Islet of Langerhans (tissue), 1 donor: Measurements from ENCODE around the gene STAG1.
"Not testable (repeated sequence)": the region's sequence is repeated elsewhere in the genome, so short reads cannot be mapped to it uniquely, and the experiment has no call there.

Experiments
- FAIRE-seq: peaks from one replicate; lab custom pipeline; 2011; peaks lifted over from hg19 to GRCh38; lab: Jason Lieb, UNC

The STAG1 gene

GRCh38 chr3:136387031-136387430 is 365.1 kb downstream of the STAG1 start:
- no peak for FAIRE-seq

GRCh38 chr3:136385457-136385856 is 366.7 kb downstream of the STAG1 start:
- FAIRE-seq, result no peak

DNA sequence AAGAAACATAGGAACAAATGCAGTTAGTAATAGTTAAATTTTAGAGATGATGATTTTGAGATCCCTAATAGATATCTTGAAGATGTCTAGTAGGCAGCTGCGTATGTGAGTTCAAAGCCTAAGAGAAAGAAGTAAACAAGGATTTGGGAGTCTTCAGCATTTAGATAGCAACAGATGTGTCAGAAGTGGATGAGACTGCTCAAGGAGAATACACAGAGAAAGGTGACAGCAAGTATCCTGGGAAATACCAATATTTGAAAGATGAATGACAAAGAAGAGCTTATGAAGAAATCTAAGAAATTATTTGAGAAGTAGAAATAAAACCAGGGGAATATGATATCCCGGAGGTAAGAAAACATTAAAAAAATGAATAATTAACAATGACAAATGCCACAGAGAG is 371.1 kb downstream of the STAG1 start:
- FAIRE-seq, result no peak

DNA sequence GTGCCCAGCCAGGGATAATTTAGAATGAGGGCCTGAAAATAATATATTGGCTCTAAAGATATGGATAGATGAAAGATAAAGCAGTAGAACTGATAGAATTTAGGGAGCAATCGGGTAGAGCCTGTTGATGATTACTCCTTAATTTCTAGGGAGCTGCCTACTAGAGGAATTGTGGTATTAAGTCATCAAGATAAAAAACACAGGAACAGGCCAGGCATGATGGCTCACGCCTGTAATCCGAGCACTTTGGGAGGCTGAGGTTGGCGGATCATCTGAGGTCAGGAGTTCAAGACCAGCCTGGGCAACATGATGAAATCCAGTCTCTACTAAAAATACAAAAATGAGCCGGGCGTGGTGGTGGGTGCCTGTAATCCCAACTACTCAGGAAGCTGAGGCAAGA is 371.6 kb downstream of the STAG1 start:
- FAIRE-seq, result no peak

GRCh38 chr3:136378011-136378410 is 374.2 kb downstream of the STAG1 start:
- no peak for FAIRE-seq

GRCh38 chr3:136377508-136377907 is 374.7 kb downstream of the STAG1 start:
- FAIRE-seq, result peak; percentile 27

DNA sequence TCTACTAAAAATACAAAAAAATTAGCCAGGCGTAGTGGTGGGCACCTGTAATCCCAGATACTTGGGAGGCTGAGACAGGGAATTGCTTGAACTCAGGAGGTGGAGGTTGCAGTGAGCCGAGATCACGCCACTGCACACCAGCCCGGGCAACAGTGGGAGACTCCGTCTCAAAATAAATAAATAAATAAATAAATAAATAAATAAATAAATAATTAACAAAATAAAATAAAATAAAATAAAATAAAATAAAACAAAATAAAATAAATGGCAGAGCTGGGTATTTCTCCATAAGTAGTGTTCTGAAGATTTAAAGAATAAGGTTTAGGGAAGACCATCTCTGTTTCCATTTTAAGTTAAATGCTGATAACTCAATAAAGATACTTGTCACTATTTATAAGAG is 376.4 kb downstream of the STAG1 start:
- FAIRE-seq, result not testable (repeated sequence)

DNA sequence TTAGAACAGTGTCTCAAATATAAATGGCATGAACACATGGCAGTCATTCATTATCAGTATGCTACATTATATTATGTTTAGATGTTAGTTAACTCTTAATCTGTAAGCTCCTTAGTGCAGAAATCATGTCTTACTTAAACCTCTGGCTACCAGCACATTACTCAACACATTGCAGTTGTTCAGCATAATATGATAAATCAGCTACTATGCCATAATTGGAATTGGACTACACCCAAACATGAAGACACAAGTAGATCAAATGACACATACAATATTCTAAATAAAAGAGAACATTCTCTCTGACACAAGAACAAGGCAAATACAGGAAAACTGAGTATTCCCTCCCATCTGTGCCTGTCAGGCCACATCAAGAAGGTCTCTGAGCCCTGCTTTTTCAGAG is 385.9 kb downstream of the STAG1 start:
- FAIRE-seq, result no peak

GRCh38 chr3:136353461-136353860 is 398.7 kb downstream of the STAG1 start:
- no peak for FAIRE-seq

DNA sequence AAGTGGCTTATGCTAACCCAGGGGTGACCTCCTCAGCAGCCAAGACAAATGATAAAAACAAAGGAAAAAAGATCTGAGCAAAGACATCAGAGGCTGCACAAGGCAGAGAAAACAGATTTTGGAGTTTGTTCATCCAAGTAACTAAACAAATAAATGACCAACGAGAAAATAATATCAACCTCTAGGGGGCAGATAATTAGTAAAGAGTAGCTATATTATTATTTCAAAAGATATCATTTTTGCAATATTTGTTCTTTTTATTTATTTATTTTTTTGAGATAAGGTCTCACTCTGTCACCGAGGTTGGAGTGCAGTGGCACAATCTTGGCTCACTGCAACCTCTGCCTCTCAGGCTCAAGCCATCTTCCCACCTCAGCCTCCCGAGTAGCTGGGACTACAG is 400.3 kb downstream of the STAG1 start:
- FAIRE-seq, result no peak

DNA sequence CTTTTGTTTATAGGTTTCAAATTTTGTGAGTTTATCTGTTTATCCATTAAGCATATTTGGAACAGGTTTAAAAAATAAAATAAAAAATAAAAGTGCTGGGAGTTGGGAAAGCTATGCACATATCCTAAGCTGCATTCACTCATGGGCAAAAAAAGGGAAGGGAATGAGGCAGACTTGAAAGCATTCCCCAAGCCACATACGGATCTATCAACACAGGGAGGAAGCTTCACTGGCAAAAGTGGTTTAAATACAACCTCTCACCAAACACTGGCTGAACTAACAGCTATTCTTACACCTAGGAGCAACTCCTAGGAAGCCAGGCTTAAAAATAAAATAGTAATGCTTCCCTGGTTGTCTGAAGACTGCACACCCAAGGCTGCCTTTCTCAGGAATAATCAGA is 400.8 kb downstream of the STAG1 start:
- no peak for FAIRE-seq

DNA sequence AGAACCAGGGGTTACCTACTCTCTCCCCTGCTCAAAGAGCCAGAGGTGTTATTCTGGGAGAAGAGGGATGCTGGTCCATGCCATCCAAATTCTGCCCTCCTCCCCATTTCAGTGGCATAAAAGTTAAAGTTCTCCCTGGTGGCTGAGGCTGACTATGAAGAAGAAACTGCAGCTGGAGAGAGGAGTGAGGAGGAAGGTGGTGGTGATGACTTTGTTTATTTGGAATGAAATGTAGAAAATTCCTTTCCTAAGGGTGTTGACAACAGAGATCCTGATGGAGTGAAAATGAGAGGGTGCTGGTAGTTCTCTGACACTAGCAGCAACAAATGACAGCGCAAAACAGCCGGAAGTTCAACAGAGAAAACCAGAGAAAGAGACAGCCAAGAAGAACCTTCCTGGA is 401.6 kb downstream of the STAG1 start:
- FAIRE-seq, result no peak

- FAIRE-seq, result no peak
These were observed 402.0 kb downstream of the STAG1 start for GRCh38 chr3:136350132-136350531.

- FAIRE-seq, result no peak
These were observed 405.7 kb downstream of the STAG1 start for GRCh38 chr3:136346486-136346885.

DNA sequence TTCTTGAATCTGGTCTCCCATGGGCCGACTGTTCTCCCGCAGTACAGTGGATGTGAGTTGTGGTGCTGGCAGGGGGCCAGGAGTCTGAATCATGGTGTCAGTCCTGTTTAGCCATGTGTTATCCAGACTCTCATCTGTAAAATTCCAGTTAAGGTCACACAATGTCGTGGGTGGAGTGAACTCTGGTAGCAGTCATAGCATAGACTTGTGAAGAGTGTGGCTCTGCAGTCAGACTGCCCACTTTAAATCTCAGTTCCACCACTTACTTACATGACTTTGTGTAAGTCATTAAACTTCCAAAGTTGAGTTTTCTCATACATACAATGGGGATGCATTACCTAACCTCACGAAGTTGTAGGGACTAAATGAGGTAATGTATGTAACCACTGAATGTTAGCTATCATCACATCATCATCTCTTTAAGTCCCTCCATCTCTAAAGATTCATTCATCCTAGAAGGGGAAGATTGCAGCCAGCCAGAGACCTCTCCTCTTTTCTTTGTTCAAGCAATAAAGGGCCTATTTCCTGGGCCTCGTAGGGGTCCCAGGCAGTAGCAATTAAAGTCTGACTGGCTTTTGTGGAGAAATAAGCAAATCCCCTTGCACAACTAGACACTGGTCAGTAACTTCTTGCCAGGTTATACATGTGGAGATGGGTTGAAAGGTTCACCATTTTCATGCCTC is 408.2 kb downstream of the STAG1 start:
- FAIRE-seq, result no peak

- FAIRE-seq, result peak; percentile 86
These were observed 408.7 kb downstream of the STAG1 start for GRCh38 chr3:136343446-136343845.

GRCh38 chr3:136336329-136337100 is 415.7 kb downstream of the STAG1 start:
- FAIRE-seq, result no peak

DNA sequence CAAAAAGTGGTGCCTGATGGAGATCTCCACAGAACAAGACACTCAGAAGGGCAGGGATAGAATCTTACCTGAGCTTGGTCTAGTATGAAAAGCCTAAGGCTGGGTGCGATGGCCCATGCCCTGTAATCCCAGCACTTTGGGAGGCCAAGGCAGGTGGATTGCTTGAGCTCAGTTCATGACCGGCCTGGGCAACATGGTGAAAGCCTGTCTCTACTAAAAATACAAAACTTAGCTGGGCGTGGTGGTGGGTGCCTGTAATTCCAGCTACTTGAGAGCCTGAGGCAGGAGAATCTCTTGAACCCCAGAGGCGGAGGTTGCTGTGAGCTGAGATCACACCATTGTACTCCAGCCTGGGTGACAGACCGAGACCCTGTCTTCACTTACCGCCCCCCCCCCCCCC is 417.5 kb downstream of the STAG1 start:
- not testable (repeated sequence) for FAIRE-seq

GRCh38 chr3:136334209-136334608 is 418.0 kb downstream of the STAG1 start:
- no peak for FAIRE-seq

- FAIRE-seq, result no peak
These were observed 419.4 kb downstream of the STAG1 start for GRCh38 chr3:136332776-136333175.

GRCh38 chr3:136332302-136332701 is 419.9 kb downstream of the STAG1 start:
- no peak for FAIRE-seq

DNA sequence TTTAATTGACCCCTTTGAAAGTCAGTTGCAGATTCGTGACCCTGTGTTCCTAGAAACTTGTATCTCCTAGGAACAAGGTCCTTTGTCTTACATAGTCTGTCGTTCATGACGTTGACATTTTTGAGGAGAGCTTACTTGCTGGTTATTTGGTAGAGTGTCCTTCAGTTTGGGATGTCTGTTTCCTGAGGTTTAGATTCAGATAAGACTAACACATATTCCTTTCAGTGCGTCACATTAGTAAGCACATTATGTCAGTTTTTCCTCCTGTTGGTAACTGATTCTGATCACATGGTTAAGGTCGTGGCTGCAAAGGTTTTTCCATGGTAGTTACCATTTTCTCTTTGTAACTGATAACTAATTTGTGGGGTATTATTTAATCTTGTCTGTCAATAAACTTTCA is 421.3 kb downstream of the STAG1 start:
- FAIRE-seq, result no peak

GRCh38 chr3:136329593-136329992 is 422.6 kb downstream of the STAG1 start:
- FAIRE-seq, result no peak

GRCh38 chr3:136327671-136328070 is 424.5 kb downstream of the STAG1 start:
- no peak for FAIRE-seq
